Measurements from ENCODE around the gene ZNF385A. TPM values are rescaled to one million over a fixed set of nuclear protein-coding genes. Genes with fewer than 3 reads are reported as not detected.
A peak's percentile ranks its signal among the peaks of the same experiment; 100 is the strongest.

The ZNF385A gene
- total and polyA plus RNA-seq, 2 donors from 2014 or later: 10.2 to 16.6 TPM

DNA sequence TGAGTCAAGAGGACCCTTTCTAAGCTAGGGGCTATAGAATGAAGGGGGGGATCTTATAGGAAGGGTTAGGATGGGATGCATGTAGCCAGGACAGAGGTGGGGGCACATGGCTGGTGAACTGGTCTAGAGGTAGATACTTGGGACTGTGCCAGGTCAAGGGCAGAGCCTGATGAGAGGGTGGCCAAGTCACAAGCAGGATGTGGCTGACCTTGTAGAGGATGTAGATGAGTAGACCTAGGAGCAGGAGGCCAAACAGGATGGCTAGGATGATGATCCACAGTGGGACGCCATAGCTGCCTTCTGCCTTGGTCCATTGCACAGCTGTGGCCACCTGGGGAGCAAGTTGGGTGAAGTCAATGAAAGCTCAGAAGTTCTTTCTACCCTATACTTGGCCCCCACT is 12.6 kb upstream of the ZNF385A start:
- intact Hi-C loops (cut with DNase I): no loop called here
- no peak for DNase-seq
- Histone ChIP-seq H3K36me3 (ENCODE audit: control insufficient read depth in 2 of 3, insufficient read depth in 3 of 3, low read length in 3 of 3) (peaks cover 0 to 3% (median 2%) of the 10 kb centered on the region in 3 donors), H3K27me3 (ENCODE audit: control insufficient read depth, insufficient read depth, low read length) (no peaks in the 10 kb centered on the region), H3K9ac (ENCODE audit: low read length in 3 of 3) (no peak overlapping the region), H3K27ac (ENCODE audit: low read depth in 2 of 2, low read length in 2 of 2) (no peak overlapping the region), H3K9me3 (ENCODE audit: control insufficient read depth in 2 of 3, insufficient read depth in 1 of 3, low read length in 3 of 3) (no peaks in the 10 kb centered on the region), H3K4me1 (ENCODE audit: control insufficient read depth in 2 of 3, insufficient read depth in 2 of 3, low read depth in 1 of 3, low read length in 3 of 3) (no peaks in the 10 kb centered on the region), H3K4me3 (ENCODE audit: low read length in 3 of 3) (no peak overlapping the region)
- no peak for FAIRE-seq
- TF ChIP-seq, protein P1, sequence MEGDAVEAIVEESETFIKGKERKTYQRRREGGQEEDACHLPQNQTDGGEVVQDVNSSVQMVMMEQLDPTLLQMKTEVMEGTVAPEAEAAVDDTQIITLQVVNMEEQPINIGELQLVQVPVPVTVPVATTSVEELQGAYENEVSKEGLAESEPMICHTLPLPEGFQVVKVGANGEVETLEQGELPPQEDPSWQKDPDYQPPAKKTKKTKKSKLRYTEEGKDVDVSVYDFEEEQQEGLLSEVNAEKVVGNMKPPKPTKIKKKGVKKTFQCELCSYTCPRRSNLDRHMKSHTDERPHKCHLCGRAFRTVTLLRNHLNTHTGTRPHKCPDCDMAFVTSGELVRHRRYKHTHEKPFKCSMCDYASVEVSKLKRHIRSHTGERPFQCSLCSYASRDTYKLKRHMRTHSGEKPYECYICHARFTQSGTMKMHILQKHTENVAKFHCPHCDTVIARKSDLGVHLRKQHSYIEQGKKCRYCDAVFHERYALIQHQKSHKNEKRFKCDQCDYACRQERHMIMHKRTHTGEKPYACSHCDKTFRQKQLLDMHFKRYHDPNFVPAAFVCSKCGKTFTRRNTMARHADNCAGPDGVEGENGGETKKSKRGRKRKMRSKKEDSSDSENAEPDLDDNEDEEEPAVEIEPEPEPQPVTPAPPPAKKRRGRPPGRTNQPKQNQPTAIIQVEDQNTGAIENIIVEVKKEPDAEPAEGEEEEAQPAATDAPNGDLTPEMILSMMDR (IDR thresholded peaks at IDR 0.05; ENCODE audit: borderline replicate concordance, extremely low read depth, insufficient read depth): no peak

DNA sequence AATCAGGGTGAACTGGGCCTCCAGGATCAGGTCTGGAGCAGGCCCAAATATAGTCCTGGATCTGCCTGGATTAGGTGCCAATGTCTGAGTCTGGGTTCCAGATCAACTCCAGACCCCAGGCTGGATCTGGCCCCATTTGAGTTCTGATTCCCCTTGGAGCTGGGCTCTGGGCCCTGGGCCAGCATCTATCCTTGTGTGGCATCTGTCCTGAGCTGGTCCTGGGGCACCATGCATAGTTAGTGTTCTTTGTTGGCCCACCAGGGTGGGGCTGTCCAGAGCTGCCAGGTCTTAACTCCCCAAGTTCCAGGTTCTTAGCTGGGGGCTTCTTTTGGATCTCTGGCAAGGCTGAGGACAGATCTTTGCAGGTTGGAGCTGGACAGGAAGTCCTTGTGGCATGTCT is 11.0 kb upstream of the ZNF385A start:
- intact Hi-C loops (cut with DNase I): no loop called here
- peaks cover 0 to 3% (median 2%) of the 10 kb centered on the region in 3 donors for H3K36me3 ChIP-seq (ENCODE audit: control insufficient read depth in 2 of 3, insufficient read depth in 3 of 3, low read length in 3 of 3)
- TF ChIP-seq, protein P1 (IDR thresholded peaks at IDR 0.05; ENCODE audit: borderline replicate concordance, extremely low read depth, insufficient read depth): no peak
- H3K9me3 ChIP-seq (ENCODE audit: control insufficient read depth in 2 of 3, insufficient read depth in 1 of 3, low read length in 3 of 3): no peaks in the 10 kb centered on the region
- no peak overlapping the region for H3K27ac ChIP-seq (ENCODE audit: low read depth in 2 of 2, low read length in 2 of 2)
- no peak for FAIRE-seq
- H3K4me3 ChIP-seq (ENCODE audit: low read length in 3 of 3): no peak overlapping the region
- peaks cover 0 to 4% (median 0%) of the 10 kb centered on the region in 3 donors for H3K4me1 ChIP-seq (ENCODE audit: control insufficient read depth in 2 of 3, insufficient read depth in 2 of 3, low read depth in 1 of 3, low read length in 3 of 3)
- no peaks in the 10 kb centered on the region for H3K27me3 ChIP-seq (ENCODE audit: control insufficient read depth, insufficient read depth, low read length)
- peak in 1 of 5 donors; percentile 22 for DNase-seq
- H3K9ac ChIP-seq (ENCODE audit: low read length in 3 of 3): no peak overlapping the region

DNA sequence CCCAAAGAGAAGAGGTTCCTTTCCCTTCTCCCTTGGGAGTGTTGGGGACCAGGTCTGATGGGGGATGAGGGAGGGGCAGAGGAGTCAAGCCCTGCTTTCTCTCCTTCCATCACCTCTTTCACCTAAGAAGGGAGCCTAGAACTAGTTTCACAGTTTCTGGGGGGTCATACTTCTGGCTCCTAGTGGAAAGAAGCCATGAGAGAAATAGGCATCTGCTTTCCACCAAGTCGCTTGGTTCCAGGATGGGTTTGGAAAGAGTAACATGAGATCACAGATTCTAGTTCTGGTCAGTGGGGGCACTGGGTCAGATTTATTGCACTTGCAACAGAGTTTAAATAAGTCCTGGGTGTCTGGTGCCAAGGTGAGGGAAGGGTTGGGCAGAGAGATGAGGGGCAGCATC is 10.5 kb upstream of the ZNF385A start:
- TF ChIP-seq, protein P1 (IDR thresholded peaks at IDR 0.05; ENCODE audit: borderline replicate concordance, extremely low read depth, insufficient read depth): no peak
- peaks cover 0 to 3% (median 2%) of the 10 kb centered on the region in 3 donors for H3K36me3 ChIP-seq (ENCODE audit: control insufficient read depth in 2 of 3, insufficient read depth in 3 of 3, low read length in 3 of 3)
- H3K4me3 ChIP-seq (ENCODE audit: low read length in 3 of 3): no peak overlapping the region
- DNase-seq (no peak), FAIRE-seq (no peak)
- no peaks in the 10 kb centered on the region for H3K27me3 ChIP-seq (ENCODE audit: control insufficient read depth, insufficient read depth, low read length)
- no peaks in the 10 kb centered on the region for H3K9me3 ChIP-seq (ENCODE audit: control insufficient read depth in 2 of 3, insufficient read depth in 1 of 3, low read length in 3 of 3)
- H3K4me1 ChIP-seq (ENCODE audit: control insufficient read depth in 2 of 3, insufficient read depth in 2 of 3, low read depth in 1 of 3, low read length in 3 of 3): peaks cover 0 to 4% (median 0%) of the 10 kb centered on the region in 3 donors
- intact Hi-C loops (cut with DNase I): no loop called here
- no peak overlapping the region for H3K27ac ChIP-seq (ENCODE audit: low read depth in 2 of 2, low read length in 2 of 2)
- no peak overlapping the region for H3K9ac ChIP-seq (ENCODE audit: low read length in 3 of 3)

DNA sequence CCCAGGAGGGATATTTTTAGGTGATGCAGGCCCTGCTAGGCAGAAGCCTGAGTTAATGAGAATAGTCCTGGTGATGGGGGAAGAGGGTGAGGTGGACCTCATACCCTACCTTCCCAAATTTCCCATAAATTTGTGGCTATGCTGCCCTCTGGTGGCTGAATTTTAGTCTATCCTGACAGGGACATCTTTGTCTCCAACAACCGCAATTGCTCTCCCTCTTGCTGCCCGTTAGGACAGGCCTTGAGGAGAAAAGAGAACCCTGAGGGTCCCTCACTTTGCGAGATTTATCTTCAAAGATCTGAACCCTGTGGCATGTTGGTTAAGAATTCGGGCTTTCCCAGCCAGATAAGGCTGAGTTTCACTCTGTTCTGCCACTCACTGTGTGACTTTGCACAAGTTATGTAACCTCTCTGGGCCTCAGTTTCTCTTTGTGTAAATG is 9.8 kb upstream of the ZNF385A start:
- TF ChIP-seq, protein P1 (IDR thresholded peaks at IDR 0.05; ENCODE audit: borderline replicate concordance, extremely low read depth, insufficient read depth): peak; percentile 62
- no peaks in the 10 kb centered on the region for H3K27me3 ChIP-seq (ENCODE audit: control insufficient read depth, insufficient read depth, low read length)
- peaks cover 0 to 3% (median 2%) of the 10 kb centered on the region in 3 donors for H3K36me3 ChIP-seq (ENCODE audit: control insufficient read depth in 2 of 3, insufficient read depth in 3 of 3, low read length in 3 of 3)
- DNase-seq: peak in 3 of 5 donors; percentile 18 to 60 (median 48)
- peaks cover 0 to 4% (median 0%) of the 10 kb centered on the region in 3 donors for H3K4me1 ChIP-seq (ENCODE audit: control insufficient read depth in 2 of 3, insufficient read depth in 2 of 3, low read depth in 1 of 3, low read length in 3 of 3)
- H3K4me3 ChIP-seq (ENCODE audit: low read length in 3 of 3): no peak overlapping the region
- no peak overlapping the region for H3K9ac ChIP-seq (ENCODE audit: low read length in 3 of 3)
- no peak overlapping the region for H3K27ac ChIP-seq (ENCODE audit: low read depth in 2 of 2, low read length in 2 of 2)
- H3K9me3 ChIP-seq (ENCODE audit: control insufficient read depth in 2 of 3, insufficient read depth in 1 of 3, low read length in 3 of 3): no peaks in the 10 kb centered on the region
- intact Hi-C loops (cut with DNase I): no loop called here
- no peak for FAIRE-seq
